Pulmonary artery endothelial cell (primary cell): ENCODE results near the gene CCDC106. TPM values are rescaled to one million over a fixed set of nuclear protein-coding genes. Genes with fewer than 3 reads are reported as not detected.

Experiments
- DNase-seq: peaks from one replicate; pipeline ENCODE4 v3.0.0-alpha.2; 2011; ENCODE audit warnings: low read depth, low spot score
- total RNA-seq: library from RNA; depleted of rRNA; stranded (reverse); fragments of >200 nt; gene quantifications from 2 replicates; pipeline ENCODE4 v1.2.3, GENCODE V29; 2014

Gene CCDC106
- total RNA-seq, 1 donor from 2014 or later = 8.6 TPM

GRCh38 chr19:55650126-55650557 lies 2.1 kb downstream of the CCDC106 start:
- DNase-seq = no peak

- DNase-seq = no peak
Measured at GRCh38 chr19:55650602-55651230, 2.7 kb downstream of the CCDC106 start.

GRCh38 chr19:55651236-55651635 lies 3.2 kb downstream of the CCDC106 start:
- no peak for DNase-seq

GRCh38 chr19:55652311-55653128 lies 4.5 kb downstream of the CCDC106 start:
- no peak for DNase-seq

GRCh38 chr19:55653651-55654322 lies 5.8 kb downstream of the CCDC106 start:
- peak; percentile 94 for DNase-seq

GRCh38 chr19:55654323-55654867 lies 6.4 kb downstream of the CCDC106 start:
- DNase-seq = peak; percentile 98

GRCh38 chr19:55654868-55655647 lies 7.0 kb downstream of the CCDC106 start, which contains the start of gene U2AF2:
Gene U2AF2, plus strand, starts transcription at chr19:55655035. Its CDS starts 70 bp downstream, at chr19:55655105.
- peak; percentile 66 for DNase-seq

GRCh38 chr19:55655648-55656040 lies 7.6 kb downstream of the CCDC106 start:
- no peak for DNase-seq

GRCh38 chr19:55656552-55656951 lies 8.5 kb downstream of the CCDC106 start:
- DNase-seq = no peak

- DNase-seq = no peak
Measured at GRCh38 chr19:55656988-55657747, 9.2 kb downstream of the CCDC106 start.

GRCh38 chr19:55658846-55659459 lies 10.9 kb downstream of the CCDC106 start:
- DNase-seq = no peak

- no peak for DNase-seq
Measured at GRCh38 chr19:55659822-55660221, 11.8 kb downstream of the CCDC106 start.

- DNase-seq = no peak
Measured at GRCh38 chr19:55660404-55660803, 12.4 kb downstream of the CCDC106 start.

- no peak for DNase-seq
Measured at GRCh38 chr19:55660991-55661390, 13.0 kb downstream of the CCDC106 start.

- DNase-seq = no peak
Measured at GRCh38 chr19:55661826-55662225, 13.8 kb downstream of the CCDC106 start.

GRCh38 chr19:55663846-55664536 lies 16.0 kb downstream of the CCDC106 start:
- DNase-seq = no peak

- no peak for DNase-seq
Measured at GRCh38 chr19:55666343-55667005, 18.5 kb downstream of the CCDC106 start.

- DNase-seq = no peak
Measured at GRCh38 chr19:55667006-55667381, 19.0 kb downstream of the CCDC106 start.

GRCh38 chr19:55667511-55667910 lies 19.5 kb downstream of the CCDC106 start:
- no peak for DNase-seq
